GM18526 (cell line): ENCODE results near the gene EIF5A.

ENCODE experiments used
- POLR2A ChIP-seq: IDR thresholded peaks from 3 replicates; pipeline ENCODE4 v1.6.1; 2011; ENCODE audit not compliant: insufficient read length; ENCODE audit errors: extremely low read depth

The EIF5A gene

DNA sequence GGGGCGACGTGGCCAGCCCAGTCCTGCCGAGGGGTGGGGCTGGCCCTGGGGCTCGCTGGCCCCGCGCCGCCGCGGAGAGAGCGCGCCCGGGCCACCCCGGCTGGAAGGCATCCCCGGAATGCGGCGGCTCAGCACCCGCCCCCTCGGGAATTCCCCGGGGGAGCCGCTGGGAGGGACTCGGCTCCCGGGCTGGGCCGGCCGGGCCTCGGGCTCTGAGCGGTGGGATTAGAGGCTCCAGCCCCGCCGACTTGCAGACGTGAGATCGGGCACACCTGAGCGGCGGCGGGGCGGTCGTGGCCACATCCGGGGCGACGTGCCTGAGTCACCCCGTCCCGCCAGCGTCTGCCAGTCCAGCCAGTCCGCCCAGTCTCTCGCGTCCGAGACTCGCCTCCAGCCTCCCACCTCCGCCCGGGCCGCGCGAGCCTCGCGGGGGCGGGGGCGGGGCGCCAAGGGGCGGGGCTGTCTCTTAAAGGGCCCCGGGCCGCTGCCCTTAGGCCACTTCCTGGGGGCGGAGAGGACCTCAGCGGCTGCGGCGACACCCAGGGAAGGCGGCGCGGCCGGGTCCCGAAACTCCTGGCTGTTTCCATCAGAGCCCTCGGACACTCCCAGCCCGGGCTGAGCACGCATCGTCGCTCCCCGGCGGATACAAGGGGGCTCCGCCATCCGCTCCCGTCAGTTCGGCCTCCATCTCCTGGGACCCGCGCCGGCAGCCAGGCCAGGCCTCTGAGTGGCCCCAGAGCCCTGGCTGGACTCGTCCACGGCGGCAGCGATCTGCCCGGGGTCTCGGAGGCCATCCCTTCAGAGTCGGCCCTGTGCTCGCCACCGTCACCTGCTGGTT, 44.5 kb downstream of the EIF5A start, which contains the start of gene KCTD11:
Gene KCTD11, plus strand, starts transcription at position 498 of the 838 bp plus-strand sequence.
- peak; percentile 25 for TF ChIP-seq POLR2A

GRCh38 chr17:7352503-7352889, 45.1 kb downstream of the EIF5A start:
- no peak for TF ChIP-seq POLR2A

DNA sequence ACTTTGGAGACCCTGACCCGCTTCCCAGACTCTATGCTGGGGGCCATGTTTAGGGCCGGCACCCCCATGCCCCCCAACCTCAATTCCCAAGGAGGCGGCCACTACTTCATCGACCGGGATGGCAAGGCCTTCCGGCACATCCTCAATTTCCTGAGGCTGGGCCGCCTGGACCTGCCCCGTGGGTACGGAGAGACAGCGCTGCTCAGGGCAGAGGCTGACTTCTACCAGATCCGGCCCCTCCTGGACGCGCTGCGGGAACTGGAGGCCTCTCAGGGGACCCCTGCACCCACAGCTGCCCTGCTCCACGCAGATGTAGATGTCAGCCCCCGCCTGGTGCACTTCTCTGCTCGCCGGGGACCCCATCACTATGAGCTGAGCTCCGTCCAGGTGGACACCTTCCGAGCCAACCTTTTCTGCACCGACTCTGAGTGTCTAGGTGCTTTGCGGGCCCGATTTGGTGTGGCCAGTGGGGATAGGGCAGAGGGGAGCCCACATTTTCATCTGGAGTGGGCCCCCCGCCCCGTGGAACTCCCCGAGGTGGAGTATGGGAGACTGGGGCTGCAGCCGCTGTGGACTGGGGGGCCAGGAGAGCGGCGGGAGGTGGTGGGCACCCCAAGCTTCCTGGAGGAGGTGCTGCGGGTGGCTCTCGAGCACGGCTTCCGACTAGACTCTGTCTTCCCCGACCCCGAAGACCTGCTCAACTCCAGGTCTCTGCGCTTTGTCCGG, 45.6 kb downstream of the EIF5A start:
- TF ChIP-seq POLR2A = no peak

DNA sequence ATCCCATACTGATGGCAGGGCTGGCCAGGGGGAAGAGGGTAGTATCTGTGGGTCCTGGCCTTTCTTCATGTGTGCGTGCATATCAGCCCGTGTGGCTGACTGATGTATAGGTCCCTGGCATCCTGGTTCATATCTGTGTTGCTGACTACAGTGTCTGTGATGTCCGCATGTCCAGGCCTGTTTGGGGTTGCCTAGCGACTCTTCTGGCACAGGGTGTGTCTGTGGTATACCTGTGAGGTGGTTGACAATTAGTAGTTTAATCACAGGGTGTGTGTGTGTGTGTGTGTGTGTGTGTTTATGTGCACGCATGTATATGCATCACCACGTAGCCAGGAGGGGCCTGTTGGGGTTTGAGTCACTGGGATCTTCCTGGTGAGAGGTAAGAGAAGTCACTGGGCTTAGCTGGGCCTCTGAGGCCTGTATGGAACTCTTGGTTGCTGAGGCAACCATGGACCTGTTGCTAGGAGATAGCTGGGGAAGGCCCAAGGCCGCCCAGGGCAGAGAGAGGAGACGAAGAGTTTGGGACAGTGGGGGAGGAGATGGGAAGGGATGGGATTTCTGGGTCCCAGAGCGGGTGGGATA, 46.9 kb downstream of the EIF5A start:
- no peak for TF ChIP-seq POLR2A

- TF ChIP-seq POLR2A = no peak
These were observed 47.6 kb downstream of the EIF5A start, which contains the start of gene TMEM95 for GRCh38 chr17:7355053-7355452. TSS of gene TMEM95 (plus strand) at chr17:7355156. CDS start at chr17:7355205, 49 bp downstream.

DNA sequence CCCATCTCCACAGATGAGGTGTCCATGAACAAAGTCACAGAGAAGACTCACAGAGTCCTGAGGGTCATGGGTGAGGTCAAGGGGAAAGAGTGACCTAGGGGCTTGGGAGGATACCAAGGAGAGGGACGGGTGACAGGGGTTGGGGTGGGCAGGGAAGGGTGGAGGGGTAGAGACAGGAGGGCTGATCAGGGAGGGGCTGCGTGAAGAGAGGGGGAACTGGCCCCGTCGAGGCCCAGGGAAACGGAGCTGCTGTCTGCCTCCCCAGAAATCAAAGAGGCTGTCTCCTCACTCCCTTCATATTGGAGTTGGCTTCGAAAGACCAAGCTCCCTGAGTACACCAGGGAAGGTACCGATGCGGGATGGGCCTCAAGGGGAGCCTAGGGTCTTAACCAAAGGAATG, 48.1 kb downstream of the EIF5A start:
- no peak for TF ChIP-seq POLR2A

DNA sequence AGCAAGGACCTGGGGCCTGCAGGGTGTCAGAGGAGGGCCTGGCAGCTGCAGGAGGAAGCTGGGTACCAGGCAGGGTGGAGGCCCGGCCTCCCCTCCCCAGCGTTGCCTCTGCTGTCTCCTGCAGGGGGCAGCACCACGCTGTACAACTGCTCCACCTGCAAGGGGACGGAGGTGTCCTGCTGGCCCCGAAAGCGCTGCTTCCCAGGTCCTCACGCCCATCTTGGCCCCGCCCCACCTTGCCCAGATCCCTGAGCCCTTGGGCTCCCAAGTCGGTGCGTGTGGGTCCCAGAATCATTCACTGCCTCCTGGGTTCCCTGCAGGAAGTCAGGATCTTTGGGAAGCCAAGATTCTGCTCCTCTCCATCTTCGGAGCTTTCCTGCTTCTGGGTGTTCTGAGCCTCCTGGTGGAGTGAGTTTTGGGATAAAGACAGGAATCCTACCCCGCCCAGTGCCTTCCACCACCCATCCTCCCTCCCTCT, 48.7 kb downstream of the EIF5A start:
- no peak for TF ChIP-seq POLR2A

GRCh38 chr17:7356756-7357155, 49.3 kb downstream of the EIF5A start:
- no peak for TF ChIP-seq POLR2A

DNA sequence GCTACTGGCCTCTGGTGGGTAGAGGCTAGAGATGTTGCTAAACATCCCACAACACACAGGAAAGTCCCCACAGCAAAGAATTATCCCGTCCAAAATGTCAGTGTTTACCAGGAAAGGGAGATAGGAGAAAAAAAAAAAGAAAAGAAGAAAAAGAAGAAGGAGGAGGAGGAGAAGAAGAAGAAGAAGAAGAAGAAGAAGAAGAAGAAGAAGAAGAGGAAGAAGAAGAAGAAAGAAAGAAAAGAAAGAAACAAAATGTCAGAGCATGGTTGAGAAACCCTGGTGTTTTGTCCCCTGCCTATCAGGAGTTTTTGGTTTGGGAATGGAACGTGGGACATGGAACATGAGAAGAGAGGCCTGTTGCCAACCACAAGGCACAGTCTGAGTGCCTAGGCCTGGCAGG, 50.0 kb downstream of the EIF5A start:
- no peak for TF ChIP-seq POLR2A

- TF ChIP-seq POLR2A = no peak
These were observed 54.5 kb downstream of the EIF5A start for GRCh38 chr17:7361906-7362305.
